Measurements from ENCODE around the gene INPP5J. TPM values are rescaled to one million over a fixed set of nuclear protein-coding genes. Genes with fewer than 3 reads are reported as not detected.
"Not testable (repeated sequence)": the region's sequence is repeated elsewhere in the genome, so short reads cannot be mapped to it uniquely, and the experiment has no call there.

The INPP5J gene
- total and polyA plus RNA-seq, 3 donors from 2014 or later = 5.2 to 17.2 (median 11.3) TPM

DNA sequence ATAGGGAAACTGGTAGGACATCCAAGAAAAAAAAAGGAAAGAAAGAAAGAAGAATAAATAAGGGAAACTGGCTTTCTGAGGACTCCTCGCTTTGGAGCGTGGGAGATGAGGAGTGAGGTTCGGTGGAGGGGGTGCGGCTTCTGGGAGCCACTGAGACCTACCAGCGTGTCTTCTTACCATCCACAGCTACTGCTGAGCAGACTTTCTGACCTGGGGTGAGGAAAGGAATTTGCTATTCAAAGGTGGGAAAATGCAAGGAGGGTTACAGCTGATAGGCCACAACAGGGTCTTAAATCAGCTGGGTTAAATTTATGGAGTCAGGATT is 14.9 kb upstream of the INPP5J start:
- Histone ChIP-seq H3K27me3 (no peaks in the 10 kb centered on the region), H3K9me3 (no peaks in the 10 kb centered on the region), H3K27ac (peak overlapping the region in 1 of 2 donors; percentile 74), H3K4me1 (no peaks in the 10 kb centered on the region), H3K36me3 (ENCODE audit: low read depth, missing control alignments) (no peaks in the 10 kb centered on the region), H3K4me3 (peak overlapping the region; percentile 71 to 72)
- TF ChIP-seq, protein P1, sequence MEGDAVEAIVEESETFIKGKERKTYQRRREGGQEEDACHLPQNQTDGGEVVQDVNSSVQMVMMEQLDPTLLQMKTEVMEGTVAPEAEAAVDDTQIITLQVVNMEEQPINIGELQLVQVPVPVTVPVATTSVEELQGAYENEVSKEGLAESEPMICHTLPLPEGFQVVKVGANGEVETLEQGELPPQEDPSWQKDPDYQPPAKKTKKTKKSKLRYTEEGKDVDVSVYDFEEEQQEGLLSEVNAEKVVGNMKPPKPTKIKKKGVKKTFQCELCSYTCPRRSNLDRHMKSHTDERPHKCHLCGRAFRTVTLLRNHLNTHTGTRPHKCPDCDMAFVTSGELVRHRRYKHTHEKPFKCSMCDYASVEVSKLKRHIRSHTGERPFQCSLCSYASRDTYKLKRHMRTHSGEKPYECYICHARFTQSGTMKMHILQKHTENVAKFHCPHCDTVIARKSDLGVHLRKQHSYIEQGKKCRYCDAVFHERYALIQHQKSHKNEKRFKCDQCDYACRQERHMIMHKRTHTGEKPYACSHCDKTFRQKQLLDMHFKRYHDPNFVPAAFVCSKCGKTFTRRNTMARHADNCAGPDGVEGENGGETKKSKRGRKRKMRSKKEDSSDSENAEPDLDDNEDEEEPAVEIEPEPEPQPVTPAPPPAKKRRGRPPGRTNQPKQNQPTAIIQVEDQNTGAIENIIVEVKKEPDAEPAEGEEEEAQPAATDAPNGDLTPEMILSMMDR (IDR thresholded peaks at IDR 0.05) = no peak
- no peak for TF ChIP-seq POLR2A (IDR thresholded peaks at IDR 0.05)
- 1 to 2% methylated on average over 5 of the region's 5 CpGs for WGBS, 2 donors
- no peak for DNase-seq
- intact Hi-C loops (cut with DNase I; ENCODE audit: low total_unique reads) = no loop called here

GRCh38 chr22:31112547-31113091 is 10.1 kb upstream of the INPP5J start:
- H3K4me3 ChIP-seq; H3K27ac ChIP-seq; intact Hi-C loops (cut with DNase I; ENCODE audit: low total_unique reads); H3K9me3 ChIP-seq; DNase-seq; H3K27me3 ChIP-seq; H3K36me3 ChIP-seq (ENCODE audit: low read depth, missing control alignments); H3K4me1 ChIP-seq: not testable (repeated sequence)
- 93 to 100% methylated on average over 2 to 7 of the region's 7 CpGs for WGBS, 2 donors

- Histone ChIP-seq H3K4me1 (peaks cover 7% of the 10 kb centered on the region), H3K36me3 (ENCODE audit: low read depth, missing control alignments) (no peaks in the 10 kb centered on the region), H3K4me3 (no peak overlapping the region), H3K9me3 (no peaks in the 10 kb centered on the region), H3K27ac (no peak overlapping the region), H3K27me3 (no peaks in the 10 kb centered on the region)
- intact Hi-C loops (cut with DNase I; ENCODE audit: low total_unique reads) = no loop called here
- TF ChIP-seq, protein P1 (IDR thresholded peaks at IDR 0.05) = no peak
- no peak for TF ChIP-seq POLR2A (IDR thresholded peaks at IDR 0.05)
- no peak for DNase-seq
- WGBS, 2 donors = 93 to 95% methylated on average over 2 to 3 of the region's 3 CpGs
Measured at GRCh38 chr22:31118046-31118820, 4.5 kb upstream of the INPP5J start.

GRCh38 chr22:31119026-31119717 is 3.6 kb upstream of the INPP5J start:
- 46 to 70% methylated on average over 4 to 7 of the region's 7 CpGs for WGBS, 2 donors
- Histone ChIP-seq H3K36me3 (ENCODE audit: low read depth, missing control alignments) (no peaks in the 10 kb centered on the region), H3K4me3 (no peak overlapping the region), H3K9me3 (no peaks in the 10 kb centered on the region), H3K4me1 (peaks cover 7% of the 10 kb centered on the region), H3K27ac (no peak overlapping the region), H3K27me3 (no peaks in the 10 kb centered on the region)
- peak; percentile 64 for DNase-seq
- no peak for TF ChIP-seq POLR2A (IDR thresholded peaks at IDR 0.05)
- TF ChIP-seq, protein P1 (IDR thresholded peaks at IDR 0.05) = no peak
- intact Hi-C loops (cut with DNase I; ENCODE audit: low total_unique reads) = no loop called here

- no peaks in the 10 kb centered on the region for H3K36me3 ChIP-seq (ENCODE audit: low read depth, missing control alignments)
- 75 to 86% methylated on average over 1 to 5 of the region's 5 CpGs for WGBS, 2 donors
- H3K27ac ChIP-seq = no peak overlapping the region
- H3K9me3 ChIP-seq = no peaks in the 10 kb centered on the region
- no peak overlapping the region for H3K4me3 ChIP-seq
- intact Hi-C loops (cut with DNase I; ENCODE audit: low total_unique reads) = no loop called here
- no peak for DNase-seq
- no peaks in the 10 kb centered on the region for H3K27me3 ChIP-seq
- peaks cover 7% of the 10 kb centered on the region for H3K4me1 ChIP-seq
- TF ChIP-seq, protein P1 (IDR thresholded peaks at IDR 0.05) = no peak
- TF ChIP-seq POLR2A (IDR thresholded peaks at IDR 0.05) = no peak
Measured at GRCh38 chr22:31120230-31120629, 2.5 kb upstream of the INPP5J start.

All from testis (tissue), 3 donors.